ENCODE measurements around the gene TTI1.

- TF ChIP-seq CTCF (IDR thresholded peaks at IDR 0.05; ENCODE audit: poor library complexity) (peak; percentile 3), EZH2phosphoT487 (IDR thresholded peaks at IDR 0.05; ENCODE audit: low read depth, severe bottlenecking, unreplicated experiment) (no peak), EZH2 (IDR thresholded peaks at IDR 0.05; ENCODE audit: borderline replicate concordance) (no peak)
Observed at GRCh38 chr20:37941332-37941731, 91.9 kb downstream of the TTI1 start.

Measured in hepatocyte (in vitro differentiated cells).